ENCODE results near the gene SCGB1A1. TPM values are rescaled to one million over a fixed set of nuclear protein-coding genes. Genes with fewer than 3 reads are reported as not detected.

SCGB1A1 gene
- total RNA-seq, 2 donors from 2014 or later, result not detected

GRCh38 chr11:62401356-62401755 lies 17.5 kb upstream of the SCGB1A1 start:
- Histone ChIP-seq H3K27ac (peak overlapping the region; percentile 76 to 80), H3K9me3 (no peaks in the 10 kb centered on the region), H3K36me3 (no peaks in the 10 kb centered on the region), H3K4me1 (ENCODE audit: control insufficient read depth in 1 of 2, low read depth in 2 of 2) (peaks cover 48 to 70% of the 10 kb centered on the region in 2 donors), H3K27me3 (replicated peaks; ENCODE audit: insufficient read depth) (no peaks in the 10 kb centered on the region), H3K4me3 (peak overlapping the region; percentile 51)
- ATAC-seq (ENCODE audit: insufficient number of reproducible peaks, low FRiP score, low read depth), result no peak
- TF ChIP-seq CTCF (IDR thresholded peaks at IDR 0.05), result no peak
- DNase-seq (ENCODE audit: low spot score), result no peak

- no peaks in the 10 kb centered on the region for H3K36me3 ChIP-seq
- peak overlapping the region; percentile 76 to 80 for H3K27ac ChIP-seq
- no peak for ATAC-seq (ENCODE audit: insufficient number of reproducible peaks, low FRiP score, low read depth)
- no peaks in the 10 kb centered on the region for H3K27me3 ChIP-seq (replicated peaks; ENCODE audit: insufficient read depth)
- DNase-seq (ENCODE audit: low spot score), result no peak
- no peaks in the 10 kb centered on the region for H3K9me3 ChIP-seq
- TF ChIP-seq CTCF (IDR thresholded peaks at IDR 0.05), result no peak
- peaks cover 48 to 68% of the 10 kb centered on the region in 2 donors for H3K4me1 ChIP-seq (ENCODE audit: control insufficient read depth in 1 of 2, low read depth in 2 of 2)
- peak overlapping the region; percentile 51 for H3K4me3 ChIP-seq
Measured at GRCh38 chr11:62401811-62402210, 17.0 kb upstream of the SCGB1A1 start.

GRCh38 chr11:62402226-62402959 lies 16.4 kb upstream of the SCGB1A1 start:
- DNase-seq (ENCODE audit: low spot score), result no peak

GRCh38 chr11:62402960-62403730 lies 15.7 kb upstream of the SCGB1A1 start:
- H3K4me1 ChIP-seq (ENCODE audit: control insufficient read depth in 1 of 2, low read depth in 2 of 2), result peaks cover 43 to 56% of the 10 kb centered on the region in 2 donors
- ATAC-seq (ENCODE audit: insufficient number of reproducible peaks, low FRiP score, low read depth) (no peak), DNase-seq (ENCODE audit: low spot score) (no peak)
- peak overlapping the region; percentile 6 for H3K4me3 ChIP-seq
- no peaks in the 10 kb centered on the region for H3K27me3 ChIP-seq (replicated peaks; ENCODE audit: insufficient read depth)
- H3K27ac ChIP-seq, result peak overlapping the region; percentile 76 to 80
- no peak for TF ChIP-seq CTCF (IDR thresholded peaks at IDR 0.05)
- H3K9me3 ChIP-seq, result no peaks in the 10 kb centered on the region
- H3K36me3 ChIP-seq, result no peaks in the 10 kb centered on the region

More at GRCh38 chr11:62402226-62402959, 16.4 kb upstream of the SCGB1A1 start:
- no peaks in the 10 kb centered on the region for H3K9me3 ChIP-seq
- peaks cover 48 to 63% of the 10 kb centered on the region in 2 donors for H3K4me1 ChIP-seq (ENCODE audit: control insufficient read depth in 1 of 2, low read depth in 2 of 2)
- peak; percentile 41 for ATAC-seq (ENCODE audit: insufficient number of reproducible peaks, low FRiP score, low read depth)
- no peaks in the 10 kb centered on the region for H3K27me3 ChIP-seq (replicated peaks; ENCODE audit: insufficient read depth)
- H3K4me3 ChIP-seq, result peak overlapping the region; percentile 51
- peak overlapping the region; percentile 76 to 80 for H3K27ac ChIP-seq
- H3K36me3 ChIP-seq, result no peaks in the 10 kb centered on the region
- no peak for TF ChIP-seq CTCF (IDR thresholded peaks at IDR 0.05)

- Histone ChIP-seq H3K36me3 (no peaks in the 10 kb centered on the region), H3K27me3 (replicated peaks; ENCODE audit: insufficient read depth) (no peaks in the 10 kb centered on the region), H3K4me3 (no peak overlapping the region), H3K27ac (no peak overlapping the region), H3K9me3 (no peaks in the 10 kb centered on the region), H3K4me1 (ENCODE audit: control insufficient read depth in 1 of 2, low read depth in 2 of 2) (peaks cover 32 to 43% of the 10 kb centered on the region in 2 donors)
- no peak for TF ChIP-seq CTCF (IDR thresholded peaks at IDR 0.05)
- DNase-seq (ENCODE audit: low spot score), result no peak
- ATAC-seq (ENCODE audit: insufficient number of reproducible peaks, low FRiP score, low read depth), result no peak
Measured at GRCh38 chr11:62404435-62404834, 14.4 kb upstream of the SCGB1A1 start.
